ENCODE results near the gene PACSIN1. TPM values are rescaled to one million over a fixed set of nuclear protein-coding genes. Genes with fewer than 3 reads are reported as not detected.

The PACSIN1 gene, protein sequence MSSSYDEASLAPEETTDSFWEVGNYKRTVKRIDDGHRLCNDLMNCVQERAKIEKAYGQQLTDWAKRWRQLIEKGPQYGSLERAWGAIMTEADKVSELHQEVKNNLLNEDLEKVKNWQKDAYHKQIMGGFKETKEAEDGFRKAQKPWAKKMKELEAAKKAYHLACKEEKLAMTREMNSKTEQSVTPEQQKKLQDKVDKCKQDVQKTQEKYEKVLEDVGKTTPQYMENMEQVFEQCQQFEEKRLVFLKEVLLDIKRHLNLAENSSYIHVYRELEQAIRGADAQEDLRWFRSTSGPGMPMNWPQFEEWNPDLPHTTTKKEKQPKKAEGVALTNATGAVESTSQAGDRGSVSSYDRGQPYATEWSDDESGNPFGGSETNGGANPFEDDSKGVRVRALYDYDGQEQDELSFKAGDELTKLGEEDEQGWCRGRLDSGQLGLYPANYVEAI
- total RNA-seq = not detected in 2 replicates

DNA sequence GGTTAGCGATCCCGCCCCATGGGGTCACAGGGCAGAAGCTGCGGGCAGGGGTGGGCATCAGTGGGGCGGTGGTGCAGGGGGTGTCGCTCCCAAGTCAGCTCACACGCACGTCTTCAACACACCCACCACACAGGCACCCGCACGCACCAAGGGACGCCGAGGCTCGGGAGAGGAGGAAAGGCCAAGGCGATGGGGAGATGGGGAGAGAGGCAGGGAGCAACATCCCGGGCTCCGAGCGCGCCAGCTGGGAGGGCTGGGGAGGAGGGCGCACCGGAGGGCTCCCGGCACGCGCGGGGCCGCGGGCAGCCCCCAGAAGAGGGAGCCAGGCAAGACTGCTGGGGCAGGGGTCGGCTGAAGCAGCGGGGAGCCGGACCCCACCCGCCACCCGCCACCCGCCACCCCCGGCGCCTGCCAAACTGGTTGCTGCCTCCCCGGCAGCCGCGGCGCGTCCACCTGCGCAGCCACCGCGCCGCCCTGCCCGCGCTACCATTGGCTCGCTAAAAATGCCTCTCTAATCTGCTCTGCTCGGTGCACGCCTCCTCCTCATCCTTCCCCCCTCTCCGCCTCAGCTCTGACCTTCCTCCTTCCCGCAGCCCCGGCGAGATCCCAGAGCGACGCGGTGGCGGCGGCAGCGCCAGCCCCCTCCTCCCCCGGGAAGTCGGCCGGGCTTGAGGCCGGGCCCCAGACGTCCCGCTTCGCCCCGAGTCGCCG, at the start of gene PACSIN1:
Gene PACSIN1 (plus strand): TSS at position 546 of the 711 bp plus-strand sequence. CDS start 60,230 bp downstream, outside the sequence.

DNA sequence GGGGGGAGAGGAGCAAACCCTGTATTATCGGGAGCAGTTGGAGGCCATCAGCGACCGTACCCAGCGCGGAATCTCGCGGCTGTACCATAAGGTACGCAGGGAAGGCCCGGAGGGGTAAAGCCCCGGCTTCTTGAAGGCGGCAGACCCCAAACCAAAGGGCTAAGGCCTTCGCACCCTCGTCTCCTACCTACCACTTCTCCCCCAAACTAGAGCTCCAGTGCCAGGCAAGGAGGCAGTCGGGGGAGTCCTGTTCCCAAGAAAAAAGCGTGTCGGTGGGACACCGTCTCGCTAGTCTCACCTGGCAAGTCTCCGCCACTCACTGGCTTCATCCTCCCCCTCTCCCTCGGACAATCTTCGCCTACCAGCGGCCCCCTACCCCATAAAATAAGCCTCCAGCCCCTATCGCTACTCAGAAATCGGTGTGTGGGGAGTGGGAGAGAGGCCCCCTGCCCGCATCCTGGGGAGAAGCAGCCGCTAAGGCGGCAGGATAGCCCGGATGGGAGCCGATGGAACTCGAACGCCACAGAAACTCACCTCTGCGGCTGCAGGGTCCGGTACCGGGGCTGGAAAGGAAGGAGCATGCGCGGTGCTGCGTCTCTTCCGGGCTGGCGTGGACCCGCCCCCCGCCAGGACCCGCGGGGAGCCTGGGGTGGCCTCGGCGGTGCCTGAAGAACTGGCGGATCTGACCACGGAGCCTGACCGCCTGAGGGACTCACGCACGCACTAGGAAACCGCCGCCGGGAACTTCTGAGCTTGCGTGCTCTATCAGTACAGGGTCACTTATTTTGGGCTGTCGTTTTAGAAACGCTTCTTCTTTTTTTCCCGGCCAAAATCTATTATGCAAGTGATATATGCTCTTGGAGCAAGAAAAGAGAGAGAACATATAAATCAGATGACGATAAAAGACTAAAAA, 40.1 kb upstream of the PACSIN1 start, which contains the start of gene RPS10:
Gene RPS10 (minus strand): TSS at position 572 of the 913 bp plus-strand sequence. CDS start 848 bp downstream, outside the sequence.

DNA sequence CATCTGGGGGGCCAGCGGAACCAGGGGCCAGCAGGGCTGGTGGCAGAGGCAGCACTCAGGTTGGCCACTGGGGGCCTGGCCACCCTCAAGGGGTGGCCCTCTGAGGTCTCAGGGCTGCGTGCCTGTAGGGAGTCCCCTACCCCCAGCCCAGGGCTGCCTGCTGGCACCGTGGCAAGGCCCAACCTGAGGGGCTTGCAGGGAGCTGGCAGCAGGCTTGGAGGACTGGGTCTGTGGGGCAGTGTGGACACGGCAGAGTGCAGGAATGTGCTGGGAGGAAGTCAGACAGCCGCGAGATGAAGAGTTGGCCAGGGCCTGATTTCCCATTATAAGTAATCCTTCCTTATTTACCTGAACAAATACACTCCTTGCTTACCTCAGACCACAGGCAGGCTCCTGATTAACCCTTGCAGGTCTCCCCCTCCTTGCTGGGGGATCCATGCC, 90.2 kb downstream of the PACSIN1 start, which contains the start of gene SPDEF:
Gene SPDEF (minus strand): TSS at position 299 of the 441 bp plus-strand sequence. CDS start 11,874 bp downstream, outside the sequence.

Other genes starting within 250 kb of the PACSIN1 start
- 40.9 and 139 TPM in 2 replicates for gene HMGA1, start 229.2 kb upstream of the PACSIN1 start, total RNA-seq
- gene SMIM29, start 217.1 kb upstream of the PACSIN1 start, total RNA-seq = 32.1 and 35.1 TPM in 2 replicates
- gene NUDT3, start 73.4 kb upstream of the PACSIN1 start, total RNA-seq = 11.7 and 12.7 TPM in 2 replicates
- gene RPS10, start 40.0 kb upstream of the PACSIN1 start, total RNA-seq = 3,512 and 4,909 TPM in 2 replicates
- under 0.01 TPM in 1 of 2 replicates, not detected in the other for gene SPDEF, start 90.3 kb downstream of the PACSIN1 start, total RNA-seq
- 34.1 and 39.9 TPM in 2 replicates for gene ILRUN, start 230.7 kb downstream of the PACSIN1 start, total RNA-seq